ENCODE measurements around the gene YY1.
"Not testable (repeated sequence)": the region's sequence is repeated elsewhere in the genome, so short reads cannot be mapped to it uniquely, and the experiment has no call there.

Gene YY1

DNA sequence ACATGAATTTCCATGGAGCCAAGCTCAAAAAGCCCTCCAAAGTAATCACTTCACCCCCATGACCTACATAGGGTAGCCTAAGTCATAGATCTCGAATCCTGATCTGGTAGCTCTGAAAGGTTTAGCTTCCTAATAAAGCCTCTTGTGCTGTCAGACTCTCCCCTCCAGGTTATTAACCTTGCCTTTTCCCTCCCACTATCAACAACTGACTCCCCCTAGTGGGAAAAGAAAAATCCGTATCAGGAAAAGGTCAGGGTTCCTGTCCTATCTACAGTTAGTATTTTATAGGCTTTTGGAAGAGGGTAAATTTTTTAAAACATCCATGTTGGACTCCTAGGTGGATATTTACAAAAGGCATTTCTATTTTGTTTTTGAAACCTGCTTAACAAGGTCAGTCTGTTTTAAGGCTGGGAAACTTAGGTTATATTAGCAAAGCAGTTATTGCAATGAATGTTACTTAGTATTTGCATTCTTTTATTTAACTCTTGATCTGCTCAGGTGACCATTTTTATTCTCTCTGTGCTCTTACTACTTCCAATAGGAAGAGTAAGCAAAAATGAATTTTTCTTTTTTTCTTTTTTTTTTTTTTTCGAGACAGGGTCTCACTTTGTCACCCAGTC is 8.0 kb downstream of the YY1 start:
- peak; percentile 42 for DNase-seq

DNA sequence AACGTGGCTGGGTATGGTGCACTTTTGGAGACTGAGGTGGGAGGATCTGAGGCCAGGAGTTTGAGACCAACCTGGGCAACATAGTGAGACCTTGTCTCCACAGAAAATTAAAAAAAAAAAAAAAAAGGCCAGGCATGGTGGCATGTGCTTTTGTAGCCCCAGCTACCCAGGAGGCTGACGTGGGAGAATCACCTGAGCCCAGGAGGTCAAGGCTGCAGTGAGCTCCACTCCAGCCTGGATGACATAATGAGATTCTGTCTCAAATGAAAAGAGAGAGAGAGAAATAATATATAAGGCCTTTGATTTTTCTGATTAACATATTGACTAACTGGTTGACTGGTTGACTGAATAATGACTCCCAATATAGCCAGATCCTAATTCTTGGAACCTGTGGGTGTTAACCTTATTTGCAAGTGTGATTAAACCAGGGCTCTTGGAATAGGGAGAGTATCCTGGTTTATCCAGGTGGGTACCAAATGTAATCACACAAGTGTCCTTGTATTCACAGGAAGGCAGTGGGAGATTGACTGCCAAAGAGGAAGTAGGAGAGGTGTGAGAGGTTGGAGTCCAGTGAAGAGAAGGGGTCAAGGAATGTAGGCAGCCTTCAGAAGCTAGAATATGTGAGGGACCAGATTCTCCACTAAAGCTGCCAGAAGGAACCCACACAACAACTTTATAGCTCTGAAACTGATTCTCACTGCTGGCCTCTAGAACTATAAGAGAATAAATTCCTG is 12.0 kb downstream of the YY1 start:
- no peak for DNase-seq

DNA sequence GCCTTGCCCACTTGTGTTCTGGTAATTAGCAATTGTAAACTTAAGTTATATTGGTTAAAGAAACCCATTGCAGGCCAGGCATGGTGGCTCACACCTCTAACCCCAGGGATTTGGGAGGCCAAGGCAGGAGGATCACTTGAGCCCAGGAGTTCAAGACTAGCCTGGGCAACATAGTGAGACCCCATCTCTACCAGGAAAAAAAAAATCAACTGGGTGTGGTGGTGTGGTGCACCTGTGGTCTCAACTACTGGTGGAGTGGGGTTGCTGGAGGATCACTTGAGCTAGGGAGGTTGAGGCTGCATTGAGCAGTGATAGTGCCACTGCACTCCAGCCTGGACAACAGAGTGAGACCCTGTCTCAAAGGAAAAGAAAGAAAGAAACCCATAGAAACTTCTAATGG is 13.7 kb downstream of the YY1 start:
- no peak for DNase-seq

DNA sequence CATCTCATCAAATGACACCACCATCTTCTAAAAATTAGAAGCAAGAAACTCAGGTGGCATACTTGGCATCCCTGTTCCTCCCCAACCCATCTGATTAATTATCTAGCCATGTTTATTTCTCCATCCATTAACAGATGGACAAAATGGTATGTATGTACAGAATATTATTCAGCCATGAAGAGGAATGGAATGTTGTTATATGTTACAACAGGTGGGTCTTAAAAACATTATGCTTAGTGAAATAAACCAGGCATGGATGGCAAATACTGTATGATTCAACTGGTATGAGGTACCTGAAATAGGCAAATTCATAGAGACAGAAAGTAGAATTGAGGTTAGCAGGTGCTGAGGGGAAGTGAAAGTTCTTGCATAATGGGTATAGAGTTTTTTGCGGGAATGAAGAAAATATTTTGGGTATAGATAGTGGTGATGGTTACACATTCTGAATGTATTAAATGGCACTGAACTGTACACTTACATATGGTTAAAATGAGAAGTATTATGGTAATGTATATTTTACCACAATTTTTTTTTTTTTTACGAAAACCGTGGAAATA is 17.5 kb downstream of the YY1 start:
- no peak for DNase-seq

DNA sequence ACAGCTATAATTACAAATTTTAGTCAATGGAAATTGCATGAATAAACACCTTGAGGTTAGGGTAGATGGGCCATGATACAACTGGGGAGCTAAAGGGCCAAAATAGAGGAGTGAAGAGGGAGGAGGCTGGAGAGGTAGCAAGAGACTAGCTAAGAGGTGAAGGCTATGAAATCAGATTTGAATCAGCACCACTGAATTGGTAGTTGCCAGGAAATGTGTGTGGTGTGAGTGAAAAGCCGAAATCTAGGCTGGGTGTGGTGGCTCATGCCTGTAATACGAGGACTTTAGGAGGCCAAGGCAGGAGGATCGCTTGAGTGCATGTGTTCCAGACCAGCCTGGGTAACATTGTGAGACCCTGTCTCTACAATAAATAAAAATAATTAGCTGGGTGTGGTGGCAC is 22.7 kb downstream of the YY1 start:
- peak; percentile 82 for DNase-seq

DNA sequence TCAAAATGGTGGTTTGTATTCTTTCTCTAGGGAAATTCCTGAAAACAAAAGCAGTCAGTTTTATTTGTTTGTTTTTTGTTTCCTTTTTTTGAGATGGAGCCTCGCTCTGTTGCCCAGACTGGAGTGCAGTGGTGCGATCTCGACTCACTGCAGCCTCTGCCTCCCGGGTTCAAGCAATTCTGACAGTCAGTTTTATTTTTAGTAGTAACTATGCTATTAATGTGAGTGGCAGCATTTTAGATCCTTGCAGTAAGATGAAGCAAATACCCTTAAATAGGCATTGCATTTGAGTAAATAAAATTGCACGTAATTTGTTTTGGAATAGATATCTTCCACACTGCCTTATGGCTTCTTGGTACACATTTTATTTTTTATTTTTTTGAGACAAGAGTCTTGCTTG is 23.6 kb downstream of the YY1 start:
- DNase-seq = no peak

DNA sequence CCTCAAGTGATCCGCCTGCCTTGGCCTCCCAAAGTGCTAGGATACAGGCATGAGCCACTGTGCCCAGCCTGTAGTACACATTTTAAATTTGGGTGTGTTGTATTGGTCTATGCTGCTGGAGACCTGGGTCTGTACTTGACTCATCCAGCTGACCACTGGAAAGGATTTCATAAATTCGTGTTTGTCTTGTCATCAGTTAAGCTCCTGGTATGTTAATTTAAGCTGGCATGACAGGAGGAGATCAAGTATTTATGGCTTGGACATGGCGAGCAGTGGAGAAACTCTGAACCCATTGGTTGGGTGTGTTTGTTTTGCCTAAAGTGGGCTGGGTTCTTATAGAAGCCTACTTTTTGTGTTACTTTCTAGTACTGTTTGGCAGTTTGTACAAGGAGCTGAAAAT is 24.2 kb downstream of the YY1 start:
- no peak for DNase-seq

DNA sequence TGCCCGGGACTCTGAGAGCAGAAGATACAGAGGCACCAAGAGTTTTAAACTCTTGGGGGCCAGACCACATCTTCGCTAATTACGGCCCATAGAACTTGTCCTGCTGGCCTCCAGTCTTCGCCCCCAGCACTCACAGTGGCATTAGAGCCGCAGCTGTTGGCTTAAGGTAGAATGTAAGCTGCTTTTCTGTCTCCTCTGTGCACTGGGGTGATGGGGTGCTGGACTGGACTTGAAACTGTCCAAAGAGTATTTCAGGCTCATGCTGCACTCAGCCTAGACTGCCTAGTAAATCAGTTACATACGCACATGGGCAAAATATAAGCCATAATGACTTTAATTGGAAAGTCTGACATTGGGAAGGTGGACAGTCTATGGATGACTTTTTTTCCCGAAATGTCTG is 29.0 kb downstream of the YY1 start:
- DNase-seq = no peak

DNA sequence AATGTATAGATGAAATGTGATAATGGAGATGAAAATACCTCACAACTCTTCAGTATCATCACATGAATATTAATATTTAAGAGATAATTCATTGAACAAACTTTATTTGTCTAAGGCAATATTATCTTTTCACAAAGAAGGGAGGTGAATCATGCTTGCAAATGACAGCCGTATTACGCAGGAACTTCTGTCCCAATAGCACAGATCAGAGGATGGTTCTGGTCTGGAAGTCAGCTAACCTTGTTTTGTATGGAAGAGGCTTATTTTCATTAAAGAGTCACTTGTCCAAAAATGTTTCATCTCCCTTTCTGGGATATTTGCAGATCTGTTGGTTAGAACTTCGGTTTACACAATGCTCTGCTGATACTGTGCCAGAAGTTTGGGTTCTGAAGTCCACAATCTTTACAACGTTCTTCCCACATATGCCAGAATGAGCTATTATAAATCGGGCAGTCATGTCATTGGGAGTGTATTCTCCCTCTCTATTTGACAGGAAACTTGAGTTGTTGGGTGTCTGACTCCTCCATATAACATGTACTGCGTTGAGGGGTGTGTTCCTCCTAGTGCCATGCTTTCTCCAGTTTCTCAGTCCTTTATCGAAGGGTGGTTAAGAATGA is 29.8 kb downstream of the YY1 start:
- no peak for DNase-seq

DNA sequence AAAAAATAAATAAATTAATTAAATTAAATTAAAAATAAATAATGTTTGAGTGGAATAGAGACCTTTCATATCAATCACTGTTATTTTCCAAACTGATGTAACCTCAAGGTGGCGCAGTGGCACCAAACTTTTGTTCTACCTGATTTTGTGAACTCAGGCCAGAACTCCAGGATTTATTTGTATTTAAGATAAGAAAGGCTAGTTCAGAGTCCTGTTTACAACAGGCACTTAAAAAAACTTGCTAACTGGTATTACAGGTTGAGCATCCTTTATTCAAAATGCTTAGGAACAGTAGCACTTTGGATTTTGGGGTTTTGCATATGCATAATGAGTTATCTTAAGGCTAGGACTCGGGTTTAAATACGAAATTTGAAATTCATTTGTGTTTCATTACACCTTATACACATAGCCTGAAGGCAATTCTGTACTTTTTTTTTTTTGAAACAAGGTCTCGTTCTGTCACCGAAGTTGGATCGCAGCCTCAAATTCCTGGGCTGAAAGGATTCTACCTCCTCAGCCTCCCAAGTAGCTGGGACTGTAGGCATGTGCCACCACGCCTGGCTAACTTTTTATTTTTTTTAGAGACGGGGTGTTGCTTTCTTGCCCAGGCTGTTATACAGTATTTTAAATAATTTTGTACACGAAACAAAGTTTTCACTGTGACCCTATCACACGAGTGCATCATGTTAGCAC is 32.4 kb downstream of the YY1 start:
- no peak for DNase-seq

DNA sequence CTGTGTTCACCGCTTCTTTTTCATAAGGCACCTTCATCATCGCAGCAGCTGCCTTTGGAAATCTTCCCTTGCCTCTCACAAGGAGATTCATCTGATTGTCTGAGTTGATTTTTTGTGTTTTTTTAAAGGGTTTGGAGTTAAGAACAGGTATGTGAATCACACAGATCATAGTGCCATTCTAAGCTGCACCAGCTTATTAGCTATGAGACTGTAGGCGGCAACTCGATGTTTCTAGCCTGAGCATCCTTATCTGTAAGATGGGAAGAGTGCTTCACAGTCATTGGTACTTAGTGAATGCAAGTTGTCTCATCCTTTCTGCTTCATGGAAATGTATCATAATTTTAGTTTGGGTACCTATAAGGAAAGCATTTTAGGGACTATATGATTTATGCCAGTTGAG is 35.3 kb downstream of the YY1 start:
- no peak for DNase-seq

DNA sequence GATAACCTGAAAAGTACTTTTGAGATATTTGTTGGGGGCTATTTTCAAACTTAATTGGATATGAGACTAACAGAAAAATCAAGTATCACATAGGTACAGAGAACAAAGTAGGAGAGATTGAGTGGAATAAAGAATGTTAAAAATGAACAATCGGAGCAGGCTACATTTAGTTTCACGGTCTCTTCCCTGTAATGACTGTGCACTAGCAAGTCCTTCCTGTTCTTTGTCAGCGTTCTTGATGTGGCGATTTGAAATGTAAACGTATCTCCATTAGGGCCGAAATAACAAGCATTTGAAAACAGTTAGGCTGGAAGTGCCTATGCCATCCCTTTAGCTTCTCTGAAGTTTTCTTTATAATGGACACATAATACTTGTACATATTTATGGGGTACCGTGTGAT is 36.3 kb downstream of the YY1 start:
- DNase-seq = peak; percentile 62

DNA sequence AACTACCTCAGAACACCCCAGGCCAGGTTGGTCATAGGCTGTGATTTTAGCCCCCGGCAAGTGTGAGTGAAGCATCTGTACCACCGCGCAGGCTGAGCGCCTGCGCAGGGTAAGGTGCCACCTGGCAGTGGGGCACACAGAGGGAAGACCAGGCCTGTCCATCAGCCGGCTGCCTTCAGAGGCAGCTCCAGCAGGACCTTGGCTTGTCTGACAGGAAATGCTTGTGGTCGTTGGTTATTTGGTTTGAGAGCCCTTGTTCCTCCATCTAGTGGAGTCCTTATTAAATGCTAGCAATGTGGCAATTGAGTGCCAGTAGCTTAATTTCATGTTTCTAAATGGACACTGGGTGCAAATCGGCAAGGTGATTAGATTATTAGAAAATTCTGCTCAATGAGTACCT is 39.8 kb downstream of the YY1 start:
- DNase-seq = no peak

DNA sequence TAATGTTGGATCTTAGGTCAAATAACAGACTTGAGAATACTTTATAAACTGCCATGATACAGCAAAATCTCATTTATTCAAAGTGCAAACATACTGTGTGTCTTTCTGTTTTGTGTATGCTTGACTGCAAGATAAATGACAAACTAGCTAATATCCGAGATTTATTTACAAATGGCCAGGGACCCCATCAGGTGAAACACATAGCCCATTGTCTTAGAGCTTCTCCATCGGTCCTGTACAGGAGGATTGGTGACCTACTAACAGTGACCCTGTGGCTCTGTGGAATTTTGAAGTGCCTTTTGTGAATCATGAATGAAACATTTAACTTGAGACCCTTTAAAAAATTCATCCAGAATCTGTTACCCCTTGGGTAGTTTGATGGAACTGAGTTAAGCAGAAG is 40.2 kb downstream of the YY1 start:
- no peak for DNase-seq

DNA sequence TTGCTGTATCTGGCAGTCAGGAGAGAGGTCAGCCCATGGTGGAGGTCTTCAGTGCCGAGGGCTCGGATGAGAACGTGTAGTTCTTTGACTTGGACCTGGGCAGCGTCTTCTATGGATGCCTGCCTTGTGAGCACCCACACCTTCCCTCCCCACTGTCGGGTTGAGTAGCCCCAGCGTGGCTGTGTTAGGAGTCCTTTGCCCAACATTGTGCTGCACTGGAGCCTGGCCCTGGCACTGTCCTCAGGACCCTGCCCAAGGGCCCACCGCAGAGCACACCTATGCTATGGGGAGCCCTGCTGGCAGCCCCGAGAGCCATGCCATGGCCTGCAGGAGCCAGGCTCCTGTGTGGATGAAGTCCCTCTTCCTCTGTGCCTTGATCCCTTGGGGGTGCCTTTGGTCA is 40.6 kb downstream of the YY1 start:
- DNase-seq = no peak

DNA sequence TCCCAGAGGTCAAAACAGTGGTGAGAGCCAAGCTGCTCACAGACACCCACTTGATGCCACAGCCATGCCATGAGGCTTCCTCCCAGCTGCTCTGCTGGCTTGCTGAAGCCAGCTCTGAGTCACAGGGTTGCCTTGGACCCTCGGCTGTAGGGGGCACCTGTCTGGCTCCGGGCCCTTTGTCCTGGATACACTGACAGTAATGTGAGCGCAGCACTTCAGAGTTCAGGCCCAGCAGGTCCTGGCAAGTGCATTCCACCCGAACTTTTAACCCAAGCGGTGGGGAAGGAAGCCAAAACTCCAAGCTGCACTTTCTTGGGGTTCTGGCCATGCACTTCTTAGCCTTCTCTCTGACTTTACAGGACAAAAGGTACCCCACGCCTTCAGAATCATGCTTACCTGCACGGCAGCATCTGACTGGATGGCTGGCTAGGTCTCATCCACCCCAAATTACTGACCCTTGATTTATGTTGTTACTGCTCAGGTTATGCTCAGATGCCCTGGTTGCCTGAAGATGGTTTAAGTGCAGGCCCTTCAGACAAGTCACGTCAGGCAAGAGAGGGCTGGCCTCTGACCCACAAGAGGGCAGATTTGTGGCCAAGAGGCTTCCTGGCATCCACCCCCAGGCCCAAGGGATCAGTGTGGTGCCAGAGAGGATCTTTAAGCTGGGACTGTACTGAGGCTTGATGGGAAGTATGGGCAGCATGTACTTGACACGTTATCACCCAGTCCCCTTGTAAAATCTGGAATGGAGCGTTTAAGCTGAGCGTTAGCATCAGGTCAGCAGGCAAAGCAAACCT is 42.5 kb downstream of the YY1 start:
- no peak for DNase-seq

DNA sequence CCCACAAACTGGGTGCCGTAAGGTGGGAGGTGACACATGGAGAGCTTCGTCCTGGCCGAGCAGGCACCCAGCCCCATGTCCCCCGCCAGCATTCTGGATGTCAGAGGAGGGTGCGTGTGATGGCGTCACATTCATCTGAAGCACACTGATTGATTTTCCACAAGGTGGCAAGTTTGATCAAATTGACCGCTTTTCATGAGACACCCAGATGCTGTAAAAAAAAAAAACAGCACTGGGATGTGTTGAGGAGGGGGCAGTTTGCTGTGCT is 43.1 kb downstream of the YY1 start:
- no peak for DNase-seq

DNA sequence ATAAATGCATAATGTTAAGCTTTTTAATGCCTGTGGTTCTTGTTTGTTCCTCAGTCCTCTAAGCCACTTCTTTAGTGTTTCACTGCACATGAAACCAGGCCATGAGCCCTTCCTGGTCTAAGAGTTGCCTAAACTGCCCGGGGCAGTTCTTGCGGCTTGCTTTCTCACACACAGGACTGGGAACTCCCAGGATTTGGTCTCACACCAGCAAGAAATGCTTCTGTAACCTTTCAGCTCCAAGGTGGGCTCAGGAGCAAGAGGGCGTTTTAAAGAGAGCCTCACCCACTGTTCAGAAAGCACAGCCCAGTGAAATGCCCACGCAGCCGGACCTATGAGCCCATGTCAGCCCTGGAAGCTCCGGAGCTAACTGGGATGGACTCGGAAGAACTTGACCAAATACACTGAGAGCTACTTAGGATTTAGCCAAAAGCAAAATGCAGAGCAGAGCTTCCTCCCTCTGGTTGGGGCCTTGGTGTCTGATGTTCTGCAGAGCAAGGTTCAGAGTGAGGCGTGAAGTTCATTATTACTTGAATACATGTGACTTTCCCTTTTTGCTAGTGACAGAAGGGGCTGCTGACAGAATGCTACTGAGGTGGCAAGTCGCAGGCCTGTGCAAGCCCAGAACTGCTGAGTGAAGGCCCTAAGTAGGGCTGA is 43.9 kb downstream of the YY1 start:
- no peak for DNase-seq

DNA sequence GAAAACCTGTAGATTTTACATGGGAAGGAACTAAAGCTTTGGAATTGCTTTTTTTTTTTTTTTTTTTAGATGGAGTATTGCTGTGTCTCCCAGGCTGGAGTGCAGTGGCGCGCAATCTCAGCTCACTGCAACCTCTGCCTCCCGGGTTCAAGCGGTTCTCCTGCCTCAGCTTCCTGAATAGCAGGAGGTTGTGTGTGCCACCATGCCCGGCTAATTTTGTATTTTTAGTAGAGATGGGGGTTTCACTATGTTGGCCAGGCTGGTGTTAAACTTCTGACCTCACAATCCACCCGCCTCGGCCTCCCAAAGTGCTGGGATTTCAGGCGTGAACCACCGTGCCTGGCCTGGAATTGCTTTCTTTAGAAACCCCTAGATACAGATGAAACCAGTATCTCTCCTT is 44.5 kb downstream of the YY1 start:
- not testable (repeated sequence) for DNase-seq

DNA sequence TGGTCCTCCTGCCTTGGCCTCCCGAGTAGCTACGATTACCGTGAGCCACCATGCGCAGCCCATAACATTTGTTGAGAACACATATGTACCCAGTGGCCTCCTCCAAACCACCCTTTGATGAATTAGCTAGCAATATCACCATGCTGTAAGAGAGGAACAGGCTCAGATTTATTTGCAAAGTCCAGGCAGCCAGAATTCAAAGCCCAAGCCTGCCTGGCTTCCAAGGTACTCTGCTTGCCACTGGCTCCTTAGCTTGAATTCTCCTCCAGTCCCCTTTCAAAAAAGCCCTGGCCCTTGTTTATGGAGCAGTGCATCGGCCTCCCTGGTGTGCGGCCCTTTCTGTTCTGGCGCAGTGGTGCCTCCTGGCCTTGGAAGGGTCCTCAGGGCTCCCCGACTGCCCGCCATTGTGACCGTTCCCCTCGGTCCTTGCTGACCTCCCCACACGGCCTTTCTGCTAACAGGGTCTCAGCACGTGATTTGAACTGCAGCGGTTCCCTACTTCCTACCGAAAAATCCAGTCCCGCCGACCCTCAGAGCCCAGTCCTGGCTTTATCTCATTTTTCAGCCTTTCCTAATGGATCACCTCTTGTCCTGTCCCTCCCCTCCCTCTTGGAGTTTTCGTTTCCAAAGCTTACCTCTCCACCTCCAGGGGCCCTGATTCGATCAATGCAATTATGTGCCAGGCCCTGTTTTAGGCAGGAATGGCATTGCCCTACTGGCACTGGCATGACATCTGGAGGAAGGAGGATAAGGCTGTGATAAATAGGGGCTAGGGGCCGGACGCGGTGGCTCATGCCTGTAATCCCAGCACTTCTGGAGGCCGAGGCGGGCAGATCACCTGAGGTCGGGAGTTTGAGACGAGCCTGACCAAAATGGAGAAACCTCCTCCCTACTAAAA is 45.3 kb downstream of the YY1 start:
- DNase-seq = no peak

Measured in activated CD4-positive, alpha-beta T cell treated with anti-CD3 and anti-CD28 coated beads, Interleukin-2, amount 50 U/mL, for 16 hours (primary cell).